Loucy (cell line): Measurements from ENCODE around the gene TGFBI.

Experiments
- EZH2phosphoT487 ChIP-seq: fragments of 200-600 bp; IDR thresholded peaks from 2 replicates; pipeline ENCODE4 v1.6.1; 2018; ENCODE audit warnings: antibody characterized with exemption, mild to moderate bottlenecking, moderate library complexity, borderline replicate concordance
- TF ChIP-seq, protein P1 (sequence below): fragments of 200-600 bp; sonication (generic); conservative IDR thresholded peaks from 2 replicates; pipeline ENCODE4 v1.5.1; 2014; ENCODE audit warnings: mild to moderate bottlenecking, antibody characterized with exemption, low read length

DNA sequence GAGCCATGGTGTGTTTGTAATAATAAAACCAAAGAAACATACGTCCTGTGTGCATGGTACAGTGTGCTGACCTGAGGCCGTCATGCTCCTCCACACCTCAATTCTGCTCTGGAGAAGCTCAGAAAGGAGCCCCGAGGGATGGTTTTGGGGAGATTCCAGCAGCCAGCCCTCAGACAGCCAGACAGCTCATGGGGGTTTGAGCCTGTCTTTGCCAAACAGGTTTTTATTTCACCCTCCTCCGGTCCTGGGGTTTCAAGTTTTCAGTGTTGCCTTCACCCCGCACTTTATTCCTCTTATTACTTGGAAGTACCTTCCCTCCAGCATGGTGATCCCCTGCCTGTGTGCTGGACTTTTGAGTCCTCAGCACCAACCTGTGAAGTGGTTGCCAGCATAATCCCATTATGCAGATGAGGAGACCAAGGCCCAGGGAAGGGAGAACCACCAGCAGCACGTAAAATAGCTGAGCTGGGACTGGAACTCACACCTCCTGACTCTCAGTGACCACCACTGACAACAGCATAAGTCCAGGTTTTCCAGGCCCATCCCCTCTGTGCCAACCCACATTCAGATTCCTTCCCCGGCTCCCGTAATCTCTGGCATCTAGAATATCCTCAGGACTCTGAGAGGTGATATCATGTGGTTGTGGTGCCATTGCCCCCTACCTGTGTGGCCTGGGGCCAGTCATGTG lies 35.1 kb downstream of the TGFBI start:
- TF ChIP-seq, protein P1, sequence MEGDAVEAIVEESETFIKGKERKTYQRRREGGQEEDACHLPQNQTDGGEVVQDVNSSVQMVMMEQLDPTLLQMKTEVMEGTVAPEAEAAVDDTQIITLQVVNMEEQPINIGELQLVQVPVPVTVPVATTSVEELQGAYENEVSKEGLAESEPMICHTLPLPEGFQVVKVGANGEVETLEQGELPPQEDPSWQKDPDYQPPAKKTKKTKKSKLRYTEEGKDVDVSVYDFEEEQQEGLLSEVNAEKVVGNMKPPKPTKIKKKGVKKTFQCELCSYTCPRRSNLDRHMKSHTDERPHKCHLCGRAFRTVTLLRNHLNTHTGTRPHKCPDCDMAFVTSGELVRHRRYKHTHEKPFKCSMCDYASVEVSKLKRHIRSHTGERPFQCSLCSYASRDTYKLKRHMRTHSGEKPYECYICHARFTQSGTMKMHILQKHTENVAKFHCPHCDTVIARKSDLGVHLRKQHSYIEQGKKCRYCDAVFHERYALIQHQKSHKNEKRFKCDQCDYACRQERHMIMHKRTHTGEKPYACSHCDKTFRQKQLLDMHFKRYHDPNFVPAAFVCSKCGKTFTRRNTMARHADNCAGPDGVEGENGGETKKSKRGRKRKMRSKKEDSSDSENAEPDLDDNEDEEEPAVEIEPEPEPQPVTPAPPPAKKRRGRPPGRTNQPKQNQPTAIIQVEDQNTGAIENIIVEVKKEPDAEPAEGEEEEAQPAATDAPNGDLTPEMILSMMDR: no peak
- TF ChIP-seq EZH2phosphoT487: no peak
